HG03565 (cell line): ENCODE results near the gene HS6ST2.

Source experiments
- ATAC-seq: cut with Tn5 transposase; IDR thresholded peaks from one replicate; pipeline ENCODE4 v1.9.1; 2021; ENCODE audit warnings: mild to moderate bottlenecking, moderate library complexity; ENCODE audit not compliant: unreplicated experiment

The HS6ST2 gene

GRCh38 chrX:132624466-132624865, 334.0 kb downstream of the HS6ST2 start:
- ATAC-seq: no peak

GRCh38 chrX:132623942-132624341, 334.5 kb downstream of the HS6ST2 start:
- ATAC-seq: no peak

GRCh38 chrX:132623300-132623699, 335.1 kb downstream of the HS6ST2 start:
- no peak for ATAC-seq

GRCh38 chrX:132622130-132622529, 336.3 kb downstream of the HS6ST2 start:
- no peak for ATAC-seq

- ATAC-seq: no peak
Observed at GRCh38 chrX:132618810-132619209, 339.6 kb downstream of the HS6ST2 start.

- ATAC-seq: no peak
Observed at GRCh38 chrX:132615391-132616131, 342.9 kb downstream of the HS6ST2 start.

- ATAC-seq: no peak
Observed at GRCh38 chrX:132614297-132614696, 344.1 kb downstream of the HS6ST2 start.

- no peak for ATAC-seq
Observed at GRCh38 chrX:132613801-132614200, 344.6 kb downstream of the HS6ST2 start.

- ATAC-seq: no peak
Observed at GRCh38 chrX:132612821-132613564, 345.4 kb downstream of the HS6ST2 start.

GRCh38 chrX:132610536-132610935, 347.9 kb downstream of the HS6ST2 start:
- ATAC-seq: no peak

GRCh38 chrX:132609362-132609848, 349.0 kb downstream of the HS6ST2 start:
- ATAC-seq: no peak

GRCh38 chrX:132603700-132604286, 354.6 kb downstream of the HS6ST2 start:
- no peak for ATAC-seq

GRCh38 chrX:132602701-132603100, 355.7 kb downstream of the HS6ST2 start:
- no peak for ATAC-seq

- ATAC-seq: no peak
Observed at GRCh38 chrX:132594999-132595398, 363.4 kb downstream of the HS6ST2 start.

- ATAC-seq: no peak
Observed at GRCh38 chrX:132594129-132594528, 364.3 kb downstream of the HS6ST2 start.

- ATAC-seq: no peak
Observed at GRCh38 chrX:132592880-132593279, 365.5 kb downstream of the HS6ST2 start.

- no peak for ATAC-seq
Observed at GRCh38 chrX:132591719-132592275, 366.6 kb downstream of the HS6ST2 start.

GRCh38 chrX:132590350-132591026, 367.9 kb downstream of the HS6ST2 start:
- ATAC-seq: no peak

GRCh38 chrX:132584936-132585335, 373.5 kb downstream of the HS6ST2 start:
- no peak for ATAC-seq

- ATAC-seq: no peak
Observed at GRCh38 chrX:132576939-132577338, 381.5 kb downstream of the HS6ST2 start.
